CD14-positive monocyte (primary cell): Measurements from ENCODE around the gene DSCAML1. TPM values are rescaled to one million over a fixed set of nuclear protein-coding genes. Genes with fewer than 3 reads are reported as not detected.
"Not testable (repeated sequence)": the region's sequence is repeated elsewhere in the genome, so short reads cannot be mapped to it uniquely, and the experiment has no call there.

ENCODE experiments used
- DNase-seq, 3 donors: peaks; one replicate each; pipeline ENCODE4 v3.0.0-alpha.2; 2011 to 2022
- H2AFZ ChIP-seq: 2 replicates; pipeline ENCODE4 v1.6.0; 2012; ENCODE audit warnings: mild to moderate bottlenecking, low read depth, low read length, inconsistent platforms; ENCODE audit not compliant: insufficient read depth, poor library complexity, severe bottlenecking
- H3K27ac ChIP-seq, 2 donors: 1 replicate in 1 of 2; 2 replicates in 1 of 2; pipeline ENCODE4 v1.5.1; 2012 to 2013; ENCODE audit warnings: low read length in 2 of 2, control low read depth in 1 of 2, inconsistent platforms in 1 of 2, low read depth in 1 of 2, mild to moderate bottlenecking in 1 of 2
- H3K27me3 ChIP-seq, 2 donors: one replicate each; pipeline versions ENCODE4 v1.6.0 to v1.6.1; 2011 to 2013; ENCODE audit warnings: low read length in 2 of 2; ENCODE audit not compliant: control insufficient read depth in 2 of 2, insufficient read depth in 2 of 2
- H3K36me3 ChIP-seq, 2 donors: replicated peaks in 1 of 2; 1 replicate in 1 of 2; 2 replicates in 1 of 2; pipeline versions ENCODE4 v1.5.1 to v1.6.1; 2012 to 2013; ENCODE audit warnings: low read length in 2 of 2, control low read depth in 1 of 2, inconsistent platforms in 1 of 2, mild to moderate bottlenecking in 1 of 2; ENCODE audit not compliant: insufficient read depth in 2 of 2, control insufficient read depth in 1 of 2
- H3K4me1 ChIP-seq, 2 donors: 1 replicate in 1 of 2; 2 replicates in 1 of 2; pipeline versions ENCODE4 v1.5.1 to v1.6.1; 2012 to 2013; ENCODE audit warnings: low read length in 2 of 2, control low read depth in 1 of 2, inconsistent platforms in 1 of 2, mild to moderate bottlenecking in 1 of 2, moderate library complexity in 1 of 2; ENCODE audit not compliant: insufficient read depth in 2 of 2, control insufficient read depth in 1 of 2
- H3K4me2 ChIP-seq: replicated peaks from 2 replicates; pipeline ENCODE3; 2012; ENCODE audit warnings: low read length, moderate library complexity, mild to moderate bottlenecking; ENCODE audit not compliant: poor library complexity, severe bottlenecking; ENCODE audit errors: extremely low read depth
- H3K4me3 ChIP-seq, 3 experiments: fragments of 200-600 bp in 1 of 3; sonication (generic) in 1 of 3; replicated peaks in 1 of 3; 1 replicate in 2 of 3; 2 replicates in 1 of 3; pipeline ENCODE4 v1.5.1; 2011 to 2013; ENCODE audit warnings: low read length in 3 of 3, mild to moderate bottlenecking in 3 of 3, control low read depth in 2 of 3, low read depth in 2 of 3, inconsistent platforms in 1 of 3, moderate library complexity in 1 of 3
- H3K79me2 ChIP-seq: 2 replicates; pipeline ENCODE4 v1.6.0; 2012; ENCODE audit warnings: mild to moderate bottlenecking, control low read depth, inconsistent platforms, low read length, moderate library complexity; ENCODE audit not compliant: insufficient read depth
- H3K9ac ChIP-seq: 2 replicates; pipeline ENCODE4 v1.6.0; 2017; ENCODE audit warnings: low read length, mild to moderate bottlenecking; ENCODE audit not compliant: insufficient read depth, poor library complexity, severe bottlenecking
- H3K9me3 ChIP-seq, 2 donors: replicated peaks in 1 of 2; 1 replicate in 1 of 2; 2 replicates in 1 of 2; pipeline versions ENCODE4 v1.5.1 to v1.6.1; 2012 to 2013; ENCODE audit warnings: low read length in 2 of 2, control low read depth in 1 of 2; ENCODE audit not compliant: control insufficient read depth in 1 of 2, insufficient read depth in 1 of 2
- H4K20me1 ChIP-seq: 2 replicates; pipeline ENCODE4 v1.6.0; 2012; ENCODE audit warnings: mild to moderate bottlenecking, low read length, control low read depth, moderate library complexity; ENCODE audit not compliant: insufficient read depth
- H3K27ac Mint-ChIP-seq, 7 donors: one replicate each; pipeline ENCODE4 v1.8.0; 2020; ENCODE audit warnings: mild to moderate bottlenecking in 7 of 7, mixed read lengths in 7 of 7, moderate library complexity in 6 of 7, inconsistent platforms in 2 of 7
- H3K27me3 Mint-ChIP-seq, 3 donors: one replicate each; pipeline ENCODE4 v1.8.0; 2021 to 2022; ENCODE audit warnings: low read depth in 3 of 3, mild to moderate bottlenecking in 3 of 3, mixed read lengths in 3 of 3, moderate library complexity in 3 of 3, inconsistent platforms in 1 of 3
- H3K36me3 Mint-ChIP-seq, 2 donors: one replicate each; pipeline ENCODE4 v1.8.0; 2020; ENCODE audit warnings: mixed read lengths in 2 of 2, inconsistent platforms in 1 of 2, mild to moderate bottlenecking in 1 of 2
- H3K4me1 Mint-ChIP-seq: one replicate; pipeline ENCODE4 v1.8.0; 2020; ENCODE audit warnings: mild to moderate bottlenecking, mixed read lengths
- H3K4me3 Mint-ChIP-seq, 2 donors: one replicate each; pipeline ENCODE4 v1.8.0; 2020; ENCODE audit warnings: mild to moderate bottlenecking in 2 of 2, mixed read lengths in 2 of 2, moderate library complexity in 1 of 2
- H3K9me3 Mint-ChIP-seq, 7 donors: one replicate each; pipeline ENCODE4 v1.8.0; 2020 to 2022; ENCODE audit warnings: mixed read lengths in 7 of 7, mild to moderate bottlenecking in 6 of 7, moderate library complexity in 6 of 7, inconsistent platforms in 2 of 7
- CTCF ChIP-seq: fragments of 200-600 bp; IDR thresholded peaks from one replicate; pipeline ENCODE4 v1.8.0; 2022; ENCODE audit warnings: antibody characterized with exemption, mild to moderate bottlenecking
- WGBS: methylation state at CpG from one replicate; pipeline ENCODE4 v1.1.5; 2013; ENCODE audit warnings: missing lambda C conversion rate; ENCODE audit not compliant: insufficient coverage; 5-methylcytosine and 5-hydroxymethylcytosine counted together
- intact Hi-C, 2 donors: fragments of 100-400 bp; cut with micrococcal nuclease; formaldehyde crosslinking; loops; one replicate each; pipeline versions ENCODE4 v1.15.0 to v1.15.1; 2023
- polyA plus RNA-seq, 3 donors: library from polyadenylated mRNA; depleted of rRNA in 1 of 3; unstranded in 2 of 3; stranded (reverse) in 1 of 3; fragments of 300-500 nt in 2 of 3; fragments of >200 nt in 1 of 3; fragmentation: Illumina TruSeq in 2 of 3; gene quantifications; 1 replicate in 2 of 3; 2 replicates in 1 of 3; pipeline ENCODE4 v1.2.3, GENCODE V29; 2012 to 2021

Gene DSCAML1
- polyA plus RNA-seq, 3 donors: not detected

- Histone ChIP-seq H3K79me2 (no peaks in the 10 kb centered on the region), H4K20me1 (no peaks in the 10 kb centered on the region), H3K27ac (no peak overlapping the region), H3K9me3 (peaks cover 18 to 20% of the 10 kb centered on the region in 2 donors), H3K9ac (no peak overlapping the region), H3K4me3 (no peak overlapping the region), H3K4me2 (no peak overlapping the region), H3K4me1 (no peaks in the 10 kb centered on the region), H3K36me3 (peaks cover 29 to 69% of the 10 kb centered on the region in 2 donors), H2AFZ (no peak overlapping the region), H3K27me3 (no peaks in the 10 kb centered on the region)
- peaks cover 7% of the 10 kb centered on the region for H3K4me1 Mint-ChIP-seq
- no peak for TF ChIP-seq CTCF
- WGBS: 100% methylated on average over 2 of the region's 3 CpGs
- no peak overlapping the region for H3K4me3 Mint-ChIP-seq
- no peak for DNase-seq
- H3K36me3 Mint-ChIP-seq: peaks cover 72 to 89% of the 10 kb centered on the region in 2 donors
- H3K9me3 Mint-ChIP-seq: peaks cover 14 to 24% (median 18%) of the 10 kb centered on the region in 7 donors
- H3K27ac Mint-ChIP-seq: peak overlapping the region in 1 of 7 donors; percentile 38
- intact Hi-C loops: no loop called here
- peaks cover 0 to 3% (median 0%) of the 10 kb centered on the region in 3 donors for H3K27me3 Mint-ChIP-seq
These were observed 388.7 kb downstream of the DSCAML1 start for GRCh38 chr11:117408356-117408755.

- Histone ChIP-seq H3K4me2 (no peak overlapping the region), H3K27me3 (no peaks in the 10 kb centered on the region), H3K9me3 (peaks cover 18 to 20% of the 10 kb centered on the region in 2 donors), H3K79me2 (no peaks in the 10 kb centered on the region), H3K9ac (no peak overlapping the region), H3K36me3 (peaks cover 29 to 75% of the 10 kb centered on the region in 2 donors), H3K27ac (no peak overlapping the region), H4K20me1 (no peaks in the 10 kb centered on the region), H2AFZ (no peak overlapping the region), H3K4me3 (no peak overlapping the region), H3K4me1 (no peaks in the 10 kb centered on the region)
- H3K4me3 Mint-ChIP-seq: no peak overlapping the region
- H3K27me3 Mint-ChIP-seq: peaks cover 0 to 2% (median 0%) of the 10 kb centered on the region in 3 donors
- no peak for DNase-seq
- H3K27ac Mint-ChIP-seq: no peak overlapping the region
- peaks cover 7% of the 10 kb centered on the region for H3K4me1 Mint-ChIP-seq
- H3K36me3 Mint-ChIP-seq: peaks cover 74 to 87% of the 10 kb centered on the region in 2 donors
- no peak for TF ChIP-seq CTCF
- 100% methylated on average over 3 of the region's 6 CpGs for WGBS
- peaks cover 14 to 24% (median 20%) of the 10 kb centered on the region in 7 donors for H3K9me3 Mint-ChIP-seq
- intact Hi-C loops: no loop called here
These were observed 390.0 kb downstream of the DSCAML1 start for GRCh38 chr11:117407016-117407415.

GRCh38 chr11:117405898-117406297, 391.1 kb downstream of the DSCAML1 start:
- peaks cover 72 to 88% of the 10 kb centered on the region in 2 donors for H3K36me3 Mint-ChIP-seq

More at GRCh38 chr11:117405898-117406297, 391.1 kb downstream of the DSCAML1 start:
- H3K4me2 ChIP-seq, H3K27me3 Mint-ChIP-seq, H3K4me1 Mint-ChIP-seq, H3K4me1 ChIP-seq, H3K9ac ChIP-seq, H3K27me3 ChIP-seq, H2AFZ ChIP-seq, H3K79me2 ChIP-seq, H4K20me1 ChIP-seq, intact Hi-C loops, H3K27ac Mint-ChIP-seq, H3K4me3 Mint-ChIP-seq, DNase-seq, H3K4me3 ChIP-seq, H3K27ac ChIP-seq: not testable (repeated sequence)
- WGBS: no CpG with 5 or more reads among the region's 2 CpGs
- peaks cover 29 to 72% of the 10 kb centered on the region in 2 donors for H3K36me3 ChIP-seq
- H3K9me3 ChIP-seq: peaks cover 18 to 20% of the 10 kb centered on the region in 2 donors
- H3K9me3 Mint-ChIP-seq: peaks cover 14 to 24% (median 20%) of the 10 kb centered on the region in 7 donors
